ENCODE data around the gene SCEL.

Gene SCEL

GRCh38 chr13:77616027-77616426 is 80.5 kb downstream of the SCEL start:
- TF ChIP-seq CTCF (IDR thresholded peaks at IDR 0.05; ENCODE audit: insufficient read depth, low read length) (no peak), POLR2AphosphoS5 (IDR thresholded peaks at IDR 0.05; ENCODE audit: low read depth) (no peak), GABPA (IDR thresholded peaks at IDR 0.05; ENCODE audit: low read depth) (no peak), REST (IDR thresholded peaks at IDR 0.05; ENCODE audit: insufficient replicate concordance, low read depth) (no peak), SPI1 (IDR thresholded peaks at IDR 0.05; ENCODE audit: borderline replicate concordance, low read depth) (no peak)
- no peak for DNase-seq (ENCODE audit: low read depth in 1 of 2, low spot score in 1 of 2)
- Histone ChIP-seq H3K27me3 (ENCODE audit: insufficient read depth, poor library complexity, severe bottlenecking) (no peaks in the 10 kb centered on the region), H3K4me3 (replicated peaks; ENCODE audit: insufficient read depth, low read length) (no peak overlapping the region), H3K27ac (replicated peaks) (no peak overlapping the region)

GRCh38 chr13:77619655-77620054 is 84.1 kb downstream of the SCEL start:
- no peak for DNase-seq (ENCODE audit: low read depth in 1 of 2, low spot score in 1 of 2)
- TF ChIP-seq SPI1 (IDR thresholded peaks at IDR 0.05; ENCODE audit: borderline replicate concordance, low read depth) (no peak), GABPA (IDR thresholded peaks at IDR 0.05; ENCODE audit: low read depth) (no peak), CTCF (IDR thresholded peaks at IDR 0.05; ENCODE audit: insufficient read depth, low read length) (no peak), POLR2AphosphoS5 (IDR thresholded peaks at IDR 0.05; ENCODE audit: low read depth) (no peak), REST (IDR thresholded peaks at IDR 0.05; ENCODE audit: insufficient replicate concordance, low read depth) (no peak)
- no peak overlapping the region for H3K4me3 ChIP-seq (replicated peaks; ENCODE audit: insufficient read depth, low read length)
- H3K27me3 ChIP-seq (ENCODE audit: insufficient read depth, poor library complexity, severe bottlenecking), result no peaks in the 10 kb centered on the region
- H3K27ac ChIP-seq (replicated peaks), result no peak overlapping the region

- H3K27me3 ChIP-seq (ENCODE audit: insufficient read depth, poor library complexity, severe bottlenecking), result no peaks in the 10 kb centered on the region
- H3K27ac ChIP-seq (replicated peaks), result no peak overlapping the region
- H3K4me3 ChIP-seq (replicated peaks; ENCODE audit: insufficient read depth, low read length), result no peak overlapping the region
- no peak for TF ChIP-seq POLR2AphosphoS5 (IDR thresholded peaks at IDR 0.05; ENCODE audit: low read depth)
- no peak for TF ChIP-seq REST (IDR thresholded peaks at IDR 0.05; ENCODE audit: insufficient replicate concordance, low read depth)
- no peak for TF ChIP-seq CTCF (IDR thresholded peaks at IDR 0.05; ENCODE audit: insufficient read depth, low read length)
- TF ChIP-seq GABPA (IDR thresholded peaks at IDR 0.05; ENCODE audit: low read depth), result no peak
- no peak for TF ChIP-seq SPI1 (IDR thresholded peaks at IDR 0.05; ENCODE audit: borderline replicate concordance, low read depth)
- DNase-seq (ENCODE audit: low read depth in 1 of 2, low spot score in 1 of 2), result no peak
Observed at GRCh38 chr13:77620138-77620537, 84.6 kb downstream of the SCEL start.
